Stimulated activated memory B cell treated with anti-CD40 and anti-IgM and Interleukin-4, amounts not matched to agents 10 μg/mL and 1 μg/mL and 100 μg/mL, for 72 hours (primary cell): Measurements from ENCODE around the gene EPHA10.
"Not testable (repeated sequence)": the region's sequence is repeated elsewhere in the genome, so short reads cannot be mapped to it uniquely, and the experiment has no call there.

Experiments
- ATAC-seq: fragments of 150-1000 bp; cut with Tn5 transposase; 2 replicates; pipeline ENCODE4 v1.10.0; 2021
- H3K27ac Mint-ChIP-seq: one replicate; pipeline ENCODE4 v1.8.0; 2022; ENCODE audit warnings: mild to moderate bottlenecking, mixed read lengths
- H3K27me3 Mint-ChIP-seq: one replicate; pipeline ENCODE4 v1.8.0; 2022; ENCODE audit warnings: mixed read lengths
- H3K36me3 Mint-ChIP-seq: one replicate; pipeline ENCODE4 v1.8.0; 2022; ENCODE audit warnings: mixed read lengths
- H3K4me1 Mint-ChIP-seq: one replicate; pipeline ENCODE4 v1.8.0; 2022; ENCODE audit warnings: mixed read lengths
- H3K4me3 Mint-ChIP-seq: one replicate; pipeline ENCODE4 v1.8.0; 2022; ENCODE audit warnings: mild to moderate bottlenecking, moderate library complexity, mixed read lengths
- H3K9me3 Mint-ChIP-seq: one replicate; pipeline ENCODE4 v1.8.0; 2022; ENCODE audit warnings: mixed read lengths

EPHA10 gene

DNA sequence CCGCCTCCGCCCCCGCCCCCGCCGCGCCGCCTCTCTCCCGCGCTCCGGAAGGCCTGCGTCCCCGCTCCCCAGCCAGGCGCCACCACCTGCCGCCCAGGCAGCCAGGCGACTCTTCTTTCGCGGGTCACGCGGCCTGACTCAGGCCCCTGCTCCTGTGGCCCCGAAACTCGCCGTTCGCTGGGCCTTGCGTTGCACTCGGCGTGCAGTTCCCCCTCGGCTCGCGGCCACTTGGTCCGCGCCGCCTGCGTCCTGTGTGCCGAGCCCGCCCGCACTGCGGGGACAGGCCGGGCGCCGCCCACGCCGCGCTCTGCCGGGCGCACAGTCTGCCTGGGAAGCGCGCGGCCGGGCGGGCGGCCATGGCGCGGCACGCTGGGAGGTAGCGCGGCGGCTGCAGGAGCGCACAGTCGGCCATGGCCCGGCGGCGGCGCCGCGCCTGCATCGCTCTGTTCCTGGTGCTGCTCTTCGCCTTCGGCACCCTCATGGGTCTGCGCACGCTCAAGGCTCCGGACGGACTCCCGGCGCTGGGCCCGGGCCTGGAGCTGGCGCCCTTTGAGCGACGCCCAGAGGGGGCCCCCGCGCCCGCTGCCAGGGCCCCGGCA, 29.0 kb upstream of the EPHA10 start, which contains the start of gene MANEAL:
MANEAL (plus strand) TSS at position 75 of the 599 bp plus-strand sequence; CDS start at position 411, 336 bp downstream.
- Mint-ChIP-seq H3K9me3 (no peaks in the 10 kb centered on the region), H3K4me1 (peaks cover 25% of the 10 kb centered on the region), H3K27me3 (peaks cover 14% of the 10 kb centered on the region), H3K36me3 (peaks cover 10% of the 10 kb centered on the region), H3K27ac (peak within 1 kb of the TSS; percentile 79), H3K4me3 (peak within 1 kb of the TSS; percentile 80)
- peak; percentile 80 for ATAC-seq

DNA sequence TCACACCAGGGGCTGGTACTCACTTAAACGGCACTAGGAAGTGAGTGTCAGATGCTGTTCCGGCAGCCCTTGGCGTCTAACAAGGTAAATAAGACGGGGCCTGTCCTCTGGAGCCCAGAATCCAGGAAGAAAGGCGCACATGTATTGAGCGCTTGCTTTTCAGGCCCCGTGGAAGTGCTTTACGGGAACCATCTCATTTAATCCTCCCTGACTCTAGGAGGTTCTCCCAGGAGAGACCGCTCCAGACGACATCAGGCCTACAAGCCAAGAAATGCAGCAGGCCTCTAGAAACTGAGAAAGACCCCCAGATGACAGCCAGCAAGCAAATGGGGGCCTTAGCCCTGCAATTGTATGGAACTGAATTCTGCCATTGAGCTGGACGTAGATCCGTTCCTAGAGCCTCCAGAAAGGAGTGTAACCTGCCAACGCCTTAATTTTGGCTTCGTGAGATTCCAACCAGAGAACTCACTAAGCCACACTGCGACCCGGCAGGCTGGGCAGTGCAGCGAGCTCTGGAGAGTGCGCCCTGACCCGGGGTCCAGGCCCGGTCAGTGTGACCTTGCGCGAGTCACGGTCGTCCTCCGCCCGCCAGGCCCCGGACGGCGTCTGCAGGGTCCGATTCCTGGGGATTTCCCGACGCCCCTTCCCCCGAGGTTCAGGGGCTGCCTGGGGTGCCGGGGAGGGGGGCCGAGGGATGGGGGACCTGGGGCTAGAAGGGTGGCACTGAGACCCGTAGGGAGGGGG, 28.2 kb upstream of the EPHA10 start:
- H3K27me3 Mint-ChIP-seq, result peaks cover 14% of the 10 kb centered on the region
- no peaks in the 10 kb centered on the region for H3K9me3 Mint-ChIP-seq
- H3K36me3 Mint-ChIP-seq, result peaks cover 3% of the 10 kb centered on the region
- H3K4me3 Mint-ChIP-seq, result peak overlapping the region; percentile 80
- H3K4me1 Mint-ChIP-seq, result peaks cover 25% of the 10 kb centered on the region
- no peak for ATAC-seq
- H3K27ac Mint-ChIP-seq, result peak overlapping the region; percentile 79

DNA sequence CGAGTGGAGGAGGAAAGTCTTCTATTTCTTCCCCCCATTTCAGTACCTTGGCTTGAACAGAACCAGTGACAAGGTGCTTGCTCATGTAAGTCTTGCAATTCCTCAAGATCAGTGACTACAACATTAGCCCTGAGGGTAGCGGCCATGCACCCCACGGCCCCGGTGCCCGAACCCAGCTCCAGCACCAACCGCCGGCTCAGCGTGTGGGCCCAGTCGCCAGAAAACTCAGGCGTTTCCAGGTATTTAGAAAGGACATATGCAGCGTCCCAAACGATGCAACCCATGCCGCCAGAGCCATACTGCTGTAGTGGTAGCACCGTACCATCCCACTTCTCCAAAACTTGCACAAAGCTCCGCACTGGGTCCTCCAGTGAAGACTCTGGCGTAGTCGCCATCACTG, 17.6 kb upstream of the EPHA10 start:
- no peak for ATAC-seq
- Mint-ChIP-seq H3K27me3 (peaks cover 20% of the 10 kb centered on the region), H3K27ac (no peak overlapping the region), H3K36me3 (no peaks in the 10 kb centered on the region), H3K9me3 (no peaks in the 10 kb centered on the region), H3K4me3 (no peak overlapping the region), H3K4me1 (peaks cover 15% of the 10 kb centered on the region)

DNA sequence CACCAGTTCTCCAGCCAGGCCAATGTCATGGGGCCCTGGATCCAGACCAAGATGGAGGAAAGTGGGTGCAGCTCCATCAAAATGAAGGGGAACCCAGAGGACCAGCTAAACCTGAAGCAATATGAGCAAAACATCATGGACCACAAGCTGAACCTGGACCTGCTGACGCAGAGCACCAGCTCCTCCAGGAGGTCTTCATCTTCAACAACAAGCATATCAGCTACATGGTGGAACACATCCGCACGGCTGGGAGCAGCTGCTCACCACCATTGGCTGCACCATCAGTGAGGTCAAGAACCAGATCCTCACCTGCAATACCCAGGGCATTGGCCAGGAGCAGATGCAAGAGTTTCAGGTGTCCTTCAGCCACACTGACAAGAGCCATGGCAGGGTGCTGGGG, 13.7 kb upstream of the EPHA10 start:
- peaks cover 7% of the 10 kb centered on the region for H3K27me3 Mint-ChIP-seq

DNA sequence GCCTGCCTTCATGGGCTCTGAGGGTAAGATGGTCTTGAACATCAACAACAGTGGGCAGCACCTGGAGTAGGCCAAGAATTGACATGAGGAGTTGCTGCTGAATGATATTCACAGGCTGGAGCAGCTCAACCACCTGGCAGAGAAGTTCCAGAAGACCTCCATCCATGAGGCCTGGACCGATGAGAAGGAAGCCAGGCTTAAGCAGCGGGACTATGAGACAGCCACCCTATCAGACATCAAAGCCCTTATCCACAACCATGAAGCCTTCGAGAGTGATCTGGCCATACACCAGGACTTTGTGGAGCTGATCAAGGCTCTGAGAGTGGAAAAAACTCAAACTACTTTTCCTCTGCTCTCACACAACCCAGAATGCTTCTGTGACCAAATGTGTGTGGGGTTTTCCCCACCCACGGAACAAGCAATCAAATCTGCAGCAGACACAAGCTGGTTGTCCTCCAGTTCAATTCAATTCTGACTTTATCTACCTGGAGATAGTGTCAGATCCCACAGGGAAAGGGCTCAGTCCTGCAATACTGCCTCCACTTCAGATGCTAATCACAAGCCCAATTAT, 12.1 kb upstream of the EPHA10 start:
- peaks cover 21% of the 10 kb centered on the region for H3K27me3 Mint-ChIP-seq
- H3K27ac Mint-ChIP-seq, result no peak overlapping the region
- H3K4me3 Mint-ChIP-seq, result no peak overlapping the region
- H3K9me3 Mint-ChIP-seq, result peaks cover 3% of the 10 kb centered on the region
- ATAC-seq, result peak; percentile 70
- no peaks in the 10 kb centered on the region for H3K36me3 Mint-ChIP-seq
- H3K4me1 Mint-ChIP-seq, result peaks cover 26% of the 10 kb centered on the region

More for the DNA sequence above, 13.7 kb upstream of the EPHA10 start:
- H3K4me3 Mint-ChIP-seq, result no peak overlapping the region
- H3K36me3 Mint-ChIP-seq, result no peaks in the 10 kb centered on the region
- no peak for ATAC-seq
- peaks cover 26% of the 10 kb centered on the region for H3K4me1 Mint-ChIP-seq
- no peak overlapping the region for H3K27ac Mint-ChIP-seq
- H3K9me3 Mint-ChIP-seq, result no peaks in the 10 kb centered on the region

DNA sequence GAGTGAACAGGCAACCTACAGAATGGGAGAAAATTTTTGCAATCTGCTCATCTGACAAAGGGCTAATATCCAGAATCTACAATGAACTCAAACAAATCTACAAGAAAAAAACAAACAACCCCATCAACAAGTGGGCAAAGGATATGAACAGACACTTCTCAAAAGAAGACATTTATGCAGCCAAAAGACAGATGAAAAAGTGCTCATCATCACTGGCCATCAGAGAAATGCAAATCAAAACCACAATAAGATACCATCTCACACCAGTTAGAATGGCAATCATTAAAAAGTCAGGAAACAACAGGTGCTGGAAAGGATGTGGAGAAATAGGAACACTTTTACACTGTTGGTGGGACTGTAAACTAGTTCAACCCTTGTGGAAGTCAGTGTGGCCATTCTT, 6.5 kb upstream of the EPHA10 start:
- H3K27me3 Mint-ChIP-seq, result peaks cover 61% of the 10 kb centered on the region
- not testable (repeated sequence) for H3K27ac Mint-ChIP-seq, H3K36me3 Mint-ChIP-seq, H3K4me1 Mint-ChIP-seq, H3K9me3 Mint-ChIP-seq, H3K4me3 Mint-ChIP-seq, ATAC-seq

DNA sequence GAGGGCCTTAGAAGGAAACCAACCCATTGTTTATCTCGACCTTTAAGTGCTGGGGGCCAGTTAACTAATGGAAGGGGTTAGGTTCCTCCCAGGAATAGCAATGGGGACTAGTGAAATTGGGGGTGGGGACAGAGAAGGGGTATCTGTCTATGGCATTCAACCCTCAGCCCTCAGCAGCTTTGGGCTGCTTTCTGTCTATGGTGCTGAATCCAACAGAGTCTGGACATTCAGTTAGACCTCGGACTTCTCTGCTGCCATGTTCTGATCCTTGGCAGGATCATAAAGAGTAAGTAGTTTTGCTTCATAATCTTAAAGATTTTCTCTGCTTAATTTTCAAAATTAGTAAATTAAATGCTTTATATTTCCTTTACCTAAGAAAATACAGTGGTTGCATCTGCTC, 2.6 kb upstream of the EPHA10 start:
- no peak for ATAC-seq
- H3K36me3 Mint-ChIP-seq, result peaks cover 6% of the 10 kb centered on the region
- peaks cover 28% of the 10 kb centered on the region for H3K4me1 Mint-ChIP-seq
- peaks cover 81% of the 10 kb centered on the region for H3K27me3 Mint-ChIP-seq
- H3K9me3 Mint-ChIP-seq, result peaks cover 3% of the 10 kb centered on the region
- no peak overlapping the region for H3K27ac Mint-ChIP-seq
- no peak overlapping the region for H3K4me3 Mint-ChIP-seq

DNA sequence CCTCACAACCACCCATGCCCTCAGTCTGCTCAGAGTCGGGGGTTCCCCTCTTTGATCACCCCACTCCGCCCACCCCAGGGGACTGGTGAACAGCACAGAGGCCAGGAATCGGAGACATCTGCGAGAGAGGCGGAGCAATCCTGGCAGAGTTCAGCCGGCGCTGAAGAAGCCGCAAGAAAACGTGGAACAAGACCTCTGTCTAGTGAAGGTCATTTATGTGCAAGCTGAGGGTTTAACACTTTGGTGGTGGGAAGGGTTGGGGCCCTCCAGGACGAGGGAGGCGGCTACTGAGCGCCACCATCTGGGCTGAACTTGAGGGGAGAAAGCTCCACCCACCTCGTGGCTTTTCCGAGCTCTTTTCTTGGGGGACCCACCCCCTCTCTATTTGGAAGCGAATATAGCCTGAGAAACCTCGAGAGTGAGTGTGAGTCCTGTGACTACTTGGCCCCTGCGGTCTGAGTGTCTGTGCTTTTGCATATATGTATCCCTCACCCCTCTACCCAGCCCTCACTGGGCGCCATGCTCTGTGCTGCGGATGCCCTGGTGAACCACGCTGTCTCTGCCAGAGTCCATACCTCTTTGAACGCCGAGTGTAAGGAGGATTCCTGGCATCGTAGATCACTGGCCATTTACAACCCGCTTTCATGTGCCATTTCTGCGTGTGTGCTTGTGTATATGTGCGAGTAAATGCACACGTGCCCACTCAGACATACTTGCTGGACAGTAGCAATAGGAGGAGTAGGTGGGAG, 1.2 kb upstream of the EPHA10 start:
- Mint-ChIP-seq H3K4me1 (peaks cover 28% of the 10 kb centered on the region), H3K27ac (no peak overlapping the region), H3K9me3 (peaks cover 3% of the 10 kb centered on the region), H3K4me3 (peak overlapping the region; percentile 62), H3K27me3 (peaks cover 84% of the 10 kb centered on the region), H3K36me3 (peaks cover 6% of the 10 kb centered on the region)
- ATAC-seq, result peak; percentile 76

DNA sequence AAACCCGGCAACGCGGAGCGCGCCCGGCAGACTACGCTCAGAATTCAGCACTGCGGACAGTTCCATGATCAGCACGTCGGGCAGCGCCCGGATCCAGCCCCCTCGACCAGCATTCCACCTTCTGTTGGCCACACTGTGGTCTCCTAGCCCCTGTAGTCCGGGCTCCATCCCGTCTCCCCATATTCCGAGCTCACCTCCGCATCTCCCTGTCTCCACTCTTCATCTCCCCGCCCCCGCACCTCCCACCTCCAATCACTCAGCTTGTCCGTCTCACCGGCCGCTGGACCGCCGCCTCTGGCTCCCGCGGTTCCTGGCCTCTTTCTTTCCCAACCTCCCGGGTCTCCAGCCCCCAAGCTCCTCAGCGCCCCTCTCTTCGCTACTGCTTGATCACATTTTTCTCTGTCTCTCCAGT, 500 bp downstream of the EPHA10 start:
- Mint-ChIP-seq H3K4me3 (no peak overlapping the region), H3K9me3 (peaks cover 3% of the 10 kb centered on the region), H3K4me1 (peaks cover 28% of the 10 kb centered on the region), H3K27ac (no peak overlapping the region), H3K27me3 (peaks cover 70% of the 10 kb centered on the region), H3K36me3 (peaks cover 6% of the 10 kb centered on the region)
- no peak for ATAC-seq

DNA sequence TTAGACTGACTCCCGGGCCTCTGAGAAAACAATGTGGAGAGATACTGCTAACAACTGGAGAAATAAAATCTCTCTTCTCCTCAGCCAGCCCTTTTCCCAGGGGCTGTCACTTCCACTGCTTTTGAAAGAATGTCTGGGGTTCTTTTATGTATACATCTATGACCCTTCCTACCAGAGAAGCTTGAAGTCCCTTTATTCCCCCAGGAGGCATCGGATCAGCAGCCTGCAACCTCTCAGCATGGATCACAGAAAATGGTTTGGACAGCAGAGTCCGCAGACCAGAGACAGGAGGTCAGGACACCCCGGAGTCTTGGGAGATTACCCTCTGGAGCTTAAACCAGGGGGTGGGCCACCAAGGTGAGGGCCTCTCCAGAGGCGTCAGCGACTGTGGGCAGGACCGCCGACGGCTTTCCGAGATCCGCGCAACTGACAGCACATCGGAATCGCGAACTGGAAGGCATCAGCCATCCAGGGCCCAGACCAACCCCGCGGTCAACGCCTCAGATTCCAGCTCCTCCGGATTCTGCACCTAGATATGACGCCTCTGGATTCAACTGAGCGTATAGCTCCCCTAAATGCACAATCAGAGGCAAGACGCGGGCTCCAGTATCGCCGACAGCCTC, 1.0 kb downstream of the EPHA10 start:
- Mint-ChIP-seq H3K27me3 (peaks cover 64% of the 10 kb centered on the region), H3K9me3 (peaks cover 3% of the 10 kb centered on the region), H3K36me3 (peaks cover 6% of the 10 kb centered on the region), H3K4me1 (peaks cover 28% of the 10 kb centered on the region), H3K4me3 (no peak overlapping the region), H3K27ac (no peak overlapping the region)
- ATAC-seq, result no peak

DNA sequence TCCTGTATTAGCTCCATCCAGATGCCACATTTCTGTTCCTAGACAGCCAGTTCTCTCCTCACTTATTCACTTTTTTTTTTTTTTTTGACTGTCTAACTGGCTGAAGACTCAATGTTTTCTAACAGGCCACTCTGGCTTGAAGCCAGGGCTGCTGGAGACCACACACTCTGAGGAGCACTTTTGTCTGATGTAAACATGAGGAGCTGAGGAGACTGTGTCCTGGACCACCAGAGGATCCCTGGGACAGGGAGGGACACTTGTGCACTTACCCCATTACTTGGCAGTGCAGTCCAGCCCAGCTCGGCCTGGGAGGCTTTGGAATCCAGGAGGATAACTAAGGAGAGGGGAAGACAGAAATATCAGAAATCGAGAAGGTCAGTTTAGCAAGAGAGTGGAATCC, 2.4 kb downstream of the EPHA10 start:
- Mint-ChIP-seq H3K27me3 (peaks cover 52% of the 10 kb centered on the region), H3K9me3 (peaks cover 3% of the 10 kb centered on the region), H3K4me1 (peaks cover 28% of the 10 kb centered on the region), H3K27ac (no peak overlapping the region), H3K36me3 (peaks cover 6% of the 10 kb centered on the region), H3K4me3 (no peak overlapping the region)
- ATAC-seq, result no peak

DNA sequence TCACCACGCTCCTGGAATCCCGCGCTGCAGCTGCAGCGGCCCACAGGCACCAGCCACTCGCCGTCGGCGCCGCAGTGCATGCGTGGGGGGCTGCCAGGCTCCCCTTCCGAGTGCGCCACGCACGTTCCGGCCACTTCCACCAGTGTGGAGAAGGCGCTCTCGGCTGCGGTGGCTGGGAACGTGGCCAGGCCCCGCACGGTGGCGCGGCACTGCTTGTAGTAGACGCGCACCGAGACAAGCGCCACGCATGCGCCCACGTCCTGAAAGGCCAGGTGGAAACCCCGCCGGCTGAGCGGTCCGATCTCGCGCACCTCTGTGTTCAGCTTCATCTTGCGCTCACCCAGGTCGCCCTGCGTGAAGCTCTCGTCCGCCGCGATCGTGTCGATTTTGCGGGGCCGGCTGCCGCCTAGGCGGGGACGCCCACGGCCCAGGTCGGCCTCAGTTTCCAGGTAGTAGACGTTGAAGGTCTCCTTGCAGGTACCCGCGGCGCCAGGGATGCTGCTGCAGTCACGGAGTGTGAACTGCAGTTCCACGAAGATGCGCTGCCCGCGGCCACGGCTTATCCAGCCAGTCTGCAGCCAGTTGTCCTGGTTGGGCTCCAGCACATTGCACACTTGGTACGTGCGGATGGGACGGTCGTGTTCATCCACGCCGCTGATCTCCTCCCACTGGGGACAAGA, 3.4 kb downstream of the EPHA10 start:
- H3K4me3 Mint-ChIP-seq, result no peak overlapping the region
- no peak overlapping the region for H3K27ac Mint-ChIP-seq
- H3K27me3 Mint-ChIP-seq, result peaks cover 46% of the 10 kb centered on the region
- peaks cover 6% of the 10 kb centered on the region for H3K36me3 Mint-ChIP-seq
- no peak for ATAC-seq
- peaks cover 25% of the 10 kb centered on the region for H3K4me1 Mint-ChIP-seq
- H3K9me3 Mint-ChIP-seq, result peaks cover 3% of the 10 kb centered on the region

DNA sequence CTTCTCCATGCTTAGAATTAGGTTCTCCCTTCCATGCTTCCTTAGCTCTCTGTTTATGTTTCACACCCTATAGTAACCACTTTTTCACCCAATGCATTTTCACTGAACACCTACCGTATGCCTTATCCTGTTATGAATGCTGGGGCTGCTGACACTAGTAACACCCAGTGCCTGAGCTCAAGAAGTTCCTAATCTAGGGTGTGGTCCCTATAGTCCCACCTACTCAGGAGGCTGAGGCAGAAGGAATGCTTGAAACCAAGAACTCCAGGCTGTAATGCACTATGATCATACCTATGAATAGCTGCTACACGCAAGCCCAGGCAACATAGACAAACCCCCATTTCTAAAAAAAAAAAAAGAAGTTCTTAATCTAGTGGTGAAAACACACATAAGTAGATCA, 5.5 kb downstream of the EPHA10 start:
- Mint-ChIP-seq H3K36me3 (peaks cover 1% of the 10 kb centered on the region), H3K9me3 (no peaks in the 10 kb centered on the region), H3K4me1 (peaks cover 4% of the 10 kb centered on the region), H3K27ac (no peak overlapping the region), H3K4me3 (no peak overlapping the region), H3K27me3 (peaks cover 25% of the 10 kb centered on the region)
- ATAC-seq, result no peak

DNA sequence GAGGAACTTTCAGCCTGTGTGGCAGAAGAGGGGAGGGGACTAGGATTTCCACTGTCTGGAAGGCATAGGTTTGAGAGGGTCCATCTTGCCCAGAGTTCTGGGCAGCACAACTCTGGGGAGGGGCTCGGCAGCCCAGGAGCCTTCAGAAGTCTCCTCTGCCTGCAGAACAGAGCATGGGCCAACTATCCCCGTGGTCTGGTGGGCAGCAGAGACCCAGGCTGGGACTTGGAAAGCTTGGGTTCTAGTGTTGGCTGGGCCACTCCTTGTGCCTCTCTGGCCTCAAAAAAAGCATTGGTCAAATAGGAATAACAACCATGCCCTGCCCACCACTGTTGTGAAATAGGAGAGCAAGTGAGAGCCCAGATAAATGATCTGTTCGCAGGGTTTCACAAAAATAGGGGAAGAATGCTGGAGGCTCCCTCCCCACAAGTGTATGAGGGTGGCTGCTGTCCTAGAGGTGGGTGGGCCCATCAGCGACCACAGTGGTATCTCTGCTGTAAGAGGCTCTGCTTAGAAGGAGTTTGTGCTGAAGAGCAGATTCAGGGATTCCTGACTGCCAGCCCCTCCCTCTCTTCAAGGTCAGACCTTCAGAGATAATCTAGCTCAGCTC, 8.9 kb downstream of the EPHA10 start:
- Mint-ChIP-seq H3K27ac (no peak overlapping the region), H3K9me3 (no peaks in the 10 kb centered on the region), H3K27me3 (peaks cover 28% of the 10 kb centered on the region), H3K36me3 (no peaks in the 10 kb centered on the region), H3K4me3 (no peak overlapping the region), H3K4me1 (peaks cover 8% of the 10 kb centered on the region)
- no peak for ATAC-seq
